Measurements from ENCODE around the gene PRMT3.
A peak's percentile ranks its signal among the peaks of the same experiment; 100 is the strongest.
"Not testable (repeated sequence)": the region's sequence is repeated elsewhere in the genome, so short reads cannot be mapped to it uniquely, and the experiment has no call there.

Gene PRMT3

DNA sequence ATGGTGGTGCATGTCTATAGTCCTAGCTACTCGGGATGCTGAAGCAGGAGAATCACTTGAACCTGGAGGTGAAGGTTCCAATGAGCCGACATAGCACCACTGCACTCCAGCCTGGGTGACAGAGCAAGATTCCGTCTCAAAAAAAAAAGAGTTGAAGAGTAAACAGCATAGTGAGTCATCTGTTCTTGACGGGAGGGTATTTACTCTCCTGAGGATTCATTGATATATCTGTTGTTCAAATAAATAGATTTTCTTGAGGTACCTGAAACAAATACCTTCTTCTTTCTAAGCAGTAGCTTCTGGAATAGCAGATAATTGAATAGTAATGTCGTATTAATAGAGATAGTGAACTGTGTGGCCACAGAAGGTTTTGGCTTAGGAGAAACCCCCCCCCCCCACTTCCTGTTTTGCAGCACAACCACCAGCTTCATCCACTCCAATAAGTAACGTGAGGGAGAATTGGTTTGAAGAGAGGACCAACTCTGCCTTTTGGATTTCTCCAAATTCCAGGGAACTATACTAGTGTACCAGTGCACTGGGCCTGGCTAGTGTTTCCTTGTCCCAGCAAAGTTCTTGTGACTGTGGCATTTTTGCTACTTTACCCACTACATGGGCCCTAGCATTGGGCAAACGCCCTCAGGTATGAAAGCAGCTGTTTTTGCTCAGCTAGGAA is 90.0 kb downstream of the PRMT3 start:
- H3K9me3 ChIP-seq (ENCODE audit: severe bottlenecking) = no peaks in the 10 kb centered on the region
- H3K4me3 ChIP-seq (ENCODE audit: low read depth, low read length) = no peak overlapping the region
- no peaks in the 10 kb centered on the region for H3K27me3 ChIP-seq (ENCODE audit: insufficient read depth, low read depth, severe bottlenecking)
- no peaks in the 10 kb centered on the region; the same call in 1 of the 2 replicates for H3K36me3 ChIP-seq
- DNase-seq = no peak
- TF ChIP-seq, protein P1, sequence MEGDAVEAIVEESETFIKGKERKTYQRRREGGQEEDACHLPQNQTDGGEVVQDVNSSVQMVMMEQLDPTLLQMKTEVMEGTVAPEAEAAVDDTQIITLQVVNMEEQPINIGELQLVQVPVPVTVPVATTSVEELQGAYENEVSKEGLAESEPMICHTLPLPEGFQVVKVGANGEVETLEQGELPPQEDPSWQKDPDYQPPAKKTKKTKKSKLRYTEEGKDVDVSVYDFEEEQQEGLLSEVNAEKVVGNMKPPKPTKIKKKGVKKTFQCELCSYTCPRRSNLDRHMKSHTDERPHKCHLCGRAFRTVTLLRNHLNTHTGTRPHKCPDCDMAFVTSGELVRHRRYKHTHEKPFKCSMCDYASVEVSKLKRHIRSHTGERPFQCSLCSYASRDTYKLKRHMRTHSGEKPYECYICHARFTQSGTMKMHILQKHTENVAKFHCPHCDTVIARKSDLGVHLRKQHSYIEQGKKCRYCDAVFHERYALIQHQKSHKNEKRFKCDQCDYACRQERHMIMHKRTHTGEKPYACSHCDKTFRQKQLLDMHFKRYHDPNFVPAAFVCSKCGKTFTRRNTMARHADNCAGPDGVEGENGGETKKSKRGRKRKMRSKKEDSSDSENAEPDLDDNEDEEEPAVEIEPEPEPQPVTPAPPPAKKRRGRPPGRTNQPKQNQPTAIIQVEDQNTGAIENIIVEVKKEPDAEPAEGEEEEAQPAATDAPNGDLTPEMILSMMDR (IDR thresholded peaks at IDR 0.05; ENCODE audit: low read depth, low read length) = no peak
- no peak overlapping the region; the same call in 1 of the 2 replicates for H3K27ac ChIP-seq

DNA sequence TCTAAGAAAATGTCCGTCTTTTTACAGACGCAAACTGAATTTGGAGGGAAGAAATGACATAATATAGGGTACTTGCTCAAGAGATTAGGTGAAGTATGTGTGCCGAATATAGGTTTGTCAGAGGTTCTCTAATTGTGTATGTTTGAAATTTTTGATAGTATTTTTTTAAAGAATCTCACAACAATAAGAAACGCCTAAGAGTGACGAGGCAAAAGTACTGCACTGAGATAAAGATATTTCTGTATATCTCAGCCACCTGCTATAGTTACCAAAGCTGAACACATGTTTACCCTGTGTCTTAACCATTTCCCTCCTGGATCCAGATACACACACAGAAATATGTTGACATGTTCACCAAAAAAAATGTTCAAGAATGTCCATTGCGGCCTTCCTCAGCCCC is 92.0 kb downstream of the PRMT3 start:
- no peak for DNase-seq
- H3K9me3 ChIP-seq (ENCODE audit: severe bottlenecking) = peaks cover 3% of the 10 kb centered on the region
- TF ChIP-seq, protein P1 (IDR thresholded peaks at IDR 0.05; ENCODE audit: low read depth, low read length) = no peak
- H3K4me3 ChIP-seq (ENCODE audit: low read depth, low read length) = no peak overlapping the region
- peaks cover 3% of the 10 kb centered on the region; the same call in 1 of the 2 replicates for H3K36me3 ChIP-seq
- H3K27me3 ChIP-seq (ENCODE audit: insufficient read depth, low read depth, severe bottlenecking) = no peaks in the 10 kb centered on the region
- H3K27ac ChIP-seq = peak overlapping the region; percentile 6

DNA sequence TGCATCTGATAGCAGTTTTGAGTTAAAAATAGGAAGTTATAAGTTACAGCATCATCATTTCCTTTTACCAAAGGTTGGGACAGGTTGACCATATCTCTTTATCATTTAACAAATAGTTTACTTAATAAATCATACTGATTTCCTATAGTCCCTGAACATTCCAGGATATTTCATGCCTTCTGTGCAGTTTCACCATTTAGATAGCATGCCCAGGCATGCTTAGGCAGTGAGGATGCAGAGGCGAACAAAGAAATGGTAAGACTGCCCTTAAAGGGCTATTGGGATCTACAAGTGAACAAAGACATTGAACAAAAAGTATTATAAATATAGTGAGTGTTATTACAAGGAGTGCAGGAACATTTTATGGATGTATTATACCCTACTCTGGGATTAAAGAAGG is 96.4 kb downstream of the PRMT3 start:
- TF ChIP-seq, protein P1 (IDR thresholded peaks at IDR 0.05; ENCODE audit: low read depth, low read length) = no peak
- no peaks in the 10 kb centered on the region for H3K27me3 ChIP-seq (ENCODE audit: insufficient read depth, low read depth, severe bottlenecking)
- no peak overlapping the region for H3K4me3 ChIP-seq (ENCODE audit: low read depth, low read length)
- peaks cover 8% of the 10 kb centered on the region for H3K36me3 ChIP-seq
- DNase-seq = no peak
- no peak overlapping the region for H3K27ac ChIP-seq
- H3K9me3 ChIP-seq (ENCODE audit: severe bottlenecking) = peaks cover 3% of the 10 kb centered on the region

DNA sequence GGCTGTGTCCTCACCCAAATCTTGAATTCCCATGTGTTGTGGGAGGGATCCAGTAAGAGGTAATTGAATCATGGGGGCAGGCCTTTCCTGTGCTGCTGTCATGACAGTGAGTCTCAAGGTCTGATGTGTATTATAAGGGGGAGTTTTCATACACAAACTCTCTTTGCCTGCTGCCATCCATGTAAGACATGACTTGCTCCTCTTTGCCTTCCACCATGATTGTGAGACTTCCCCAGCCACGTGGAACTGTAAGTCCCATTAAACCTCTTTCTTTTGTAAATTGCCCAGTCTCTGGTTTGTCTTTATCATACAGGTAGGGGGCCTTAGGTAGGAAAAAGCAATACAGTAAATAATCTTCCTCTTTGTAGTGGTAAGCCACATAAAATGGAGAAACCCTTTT is 96.9 kb downstream of the PRMT3 start:
- H3K4me3 ChIP-seq (ENCODE audit: low read depth, low read length); H3K27me3 ChIP-seq (ENCODE audit: insufficient read depth, low read depth, severe bottlenecking); H3K27ac ChIP-seq; H3K36me3 ChIP-seq; H3K9me3 ChIP-seq (ENCODE audit: severe bottlenecking); DNase-seq: not testable (repeated sequence)

DNA sequence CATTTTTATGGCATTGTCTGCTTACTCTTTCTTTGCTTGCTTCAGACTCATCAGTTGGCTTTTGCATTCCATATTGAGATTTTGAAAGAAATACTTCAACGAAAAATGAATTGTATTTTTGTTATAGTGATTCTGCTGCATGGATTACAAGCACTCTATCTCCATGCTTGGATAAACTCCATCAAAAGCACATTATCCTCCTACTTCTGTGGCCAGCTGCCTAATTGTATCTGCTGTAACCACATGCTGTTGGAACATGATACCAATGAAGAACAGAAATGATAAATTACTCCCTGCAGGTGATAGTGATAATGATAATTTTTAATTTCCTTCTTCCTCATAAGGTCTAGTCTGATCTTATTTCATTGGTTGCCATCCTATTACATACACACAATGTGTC is 100.8 kb downstream of the PRMT3 start:
- Histone ChIP-seq H3K36me3 (peaks cover 8% of the 10 kb centered on the region), H3K9me3 (ENCODE audit: severe bottlenecking) (peaks cover 3% of the 10 kb centered on the region), H3K4me3 (ENCODE audit: low read depth, low read length) (no peak overlapping the region), H3K27me3 (ENCODE audit: insufficient read depth, low read depth, severe bottlenecking) (no peaks in the 10 kb centered on the region), H3K27ac (peak overlapping the region; percentile 76)
- peak; percentile 45 for DNase-seq
- TF ChIP-seq, protein P1 (IDR thresholded peaks at IDR 0.05; ENCODE audit: low read depth, low read length) = no peak

DNA sequence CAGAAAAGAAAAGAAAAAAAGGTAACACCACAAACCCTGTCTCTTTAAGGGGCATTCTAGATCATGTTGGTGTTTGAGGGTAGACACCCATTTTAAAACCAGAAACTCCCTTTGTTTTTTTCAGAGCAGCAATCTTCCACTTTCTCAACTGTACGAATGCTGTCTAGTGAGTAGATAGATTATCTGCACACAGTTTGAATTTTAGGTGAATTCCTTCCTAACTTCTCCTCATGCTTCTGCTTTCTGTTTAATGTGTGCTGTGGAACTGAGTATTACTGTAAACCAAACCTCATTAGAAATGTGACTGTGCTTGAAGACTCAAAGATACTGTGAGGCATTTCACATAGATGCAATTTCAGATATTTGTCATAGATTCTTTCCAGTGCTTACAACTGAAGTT is 102.4 kb downstream of the PRMT3 start:
- TF ChIP-seq, protein P1 (IDR thresholded peaks at IDR 0.05; ENCODE audit: low read depth, low read length) = no peak
- Histone ChIP-seq H3K4me3 (ENCODE audit: low read depth, low read length) (no peak overlapping the region; the same call in 1 of the 2 replicates), H3K27me3 (ENCODE audit: insufficient read depth, low read depth, severe bottlenecking) (no peaks in the 10 kb centered on the region), H3K27ac (peak overlapping the region; percentile 76), H3K9me3 (ENCODE audit: severe bottlenecking) (no peaks in the 10 kb centered on the region), H3K36me3 (peaks cover 6% of the 10 kb centered on the region)
- no peak for DNase-seq

All from WERI-Rb-1 (cell line).